ENCODE data around the gene IFNL3.

DNA sequence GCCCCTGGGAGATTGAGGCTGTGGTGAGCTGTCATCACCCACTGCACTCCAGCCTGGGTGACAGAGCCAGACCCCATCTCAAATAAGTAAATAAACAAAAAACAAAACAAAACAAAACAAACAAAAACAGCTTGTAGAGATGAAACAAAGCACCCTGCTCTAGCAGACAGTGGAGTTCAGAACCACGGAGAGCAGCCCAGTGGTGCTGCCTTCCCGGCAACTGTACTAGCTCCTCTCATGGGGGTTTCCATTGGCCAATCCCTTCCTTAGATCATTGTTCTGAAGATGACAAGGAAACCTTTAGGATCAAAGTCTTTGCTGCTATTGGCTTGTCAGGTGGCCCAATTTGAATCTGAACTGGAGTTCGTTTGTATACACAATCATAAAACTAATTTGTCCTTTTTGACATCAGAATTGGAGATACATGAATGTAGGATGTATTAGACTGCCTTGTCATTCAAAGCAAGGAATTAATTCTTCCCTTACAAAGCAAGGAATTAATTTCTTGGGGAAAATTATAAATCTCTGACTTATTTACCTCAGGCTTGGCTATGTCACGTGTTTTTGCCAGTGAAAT, 21.0 kb downstream of the IFNL3 start:
- TF ChIP-seq, protein P1, sequence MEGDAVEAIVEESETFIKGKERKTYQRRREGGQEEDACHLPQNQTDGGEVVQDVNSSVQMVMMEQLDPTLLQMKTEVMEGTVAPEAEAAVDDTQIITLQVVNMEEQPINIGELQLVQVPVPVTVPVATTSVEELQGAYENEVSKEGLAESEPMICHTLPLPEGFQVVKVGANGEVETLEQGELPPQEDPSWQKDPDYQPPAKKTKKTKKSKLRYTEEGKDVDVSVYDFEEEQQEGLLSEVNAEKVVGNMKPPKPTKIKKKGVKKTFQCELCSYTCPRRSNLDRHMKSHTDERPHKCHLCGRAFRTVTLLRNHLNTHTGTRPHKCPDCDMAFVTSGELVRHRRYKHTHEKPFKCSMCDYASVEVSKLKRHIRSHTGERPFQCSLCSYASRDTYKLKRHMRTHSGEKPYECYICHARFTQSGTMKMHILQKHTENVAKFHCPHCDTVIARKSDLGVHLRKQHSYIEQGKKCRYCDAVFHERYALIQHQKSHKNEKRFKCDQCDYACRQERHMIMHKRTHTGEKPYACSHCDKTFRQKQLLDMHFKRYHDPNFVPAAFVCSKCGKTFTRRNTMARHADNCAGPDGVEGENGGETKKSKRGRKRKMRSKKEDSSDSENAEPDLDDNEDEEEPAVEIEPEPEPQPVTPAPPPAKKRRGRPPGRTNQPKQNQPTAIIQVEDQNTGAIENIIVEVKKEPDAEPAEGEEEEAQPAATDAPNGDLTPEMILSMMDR (IDR thresholded peaks at IDR 0.05): no peak
- no peak for TF ChIP-seq ZFX (IDR thresholded peaks at IDR 0.05; ENCODE audit: borderline replicate concordance)

All from 22Rv1 (cell line).